GM12878 (cell line): ENCODE data around the gene MCOLN1. TPM values are rescaled to one million over a fixed set of nuclear protein-coding genes. Genes with fewer than 3 reads are reported as not detected.
A peak's percentile ranks its signal among the peaks of the same experiment; 100 is the strongest.
"Not testable (repeated sequence)": the region's sequence is repeated elsewhere in the genome, so short reads cannot be mapped to it uniquely, and the experiment has no call there.

Source experiments
- ATAC-seq: fragments of 200-7000 bp; cut with Tn5 transposase; 3 replicates; pipeline ENCODE4 v1.9.1; 2020; ENCODE audit warnings: mild to moderate bottlenecking, moderate library complexity
- BruUV-seq: library from RNA; stranded (reverse); fragments of 400-500 nt; replicated peaks from 2 replicates; lab custom pipeline; 2021; lab: Mats Ljungman, UMichigan
- CTCF ChIA-PET: fragments of 300-600 bp; sonication (Branson Sonifier 250); formaldehyde crosslinking; extraction: SDS; loops from one replicate; lab custom pipeline; 2021; ENCODE audit warnings: inconsistent platforms; lab: Yijun Ruan, JAX
- POLR2A ChIA-PET: fragments of 350-600 bp; formaldehyde crosslinking; extraction: SDS; loops from one replicate; lab custom pipeline; 2021; ENCODE audit warnings: inconsistent platforms; lab: Charles Lee
- RAD21 ChIA-PET: fragments of 300-600 bp; sonication (Branson Sonifier 250); formaldehyde crosslinking; loops from one replicate; lab custom pipeline; 2023; ENCODE audit warnings: antibody characterized with exemption; ENCODE audit not compliant: unreplicated experiment; lab: Charles Lee
- SMC1A ChIA-PET: fragments of 300-600 bp; sonication (Branson Sonifier 250); formaldehyde crosslinking; loops from one replicate; lab custom pipeline; 2023; ENCODE audit not compliant: unreplicated experiment, uncharacterized antibody; lab: Charles Lee
- DNase-seq: peaks from one replicate; pipeline ENCODE4 v3.0.0-alpha.2; 2011; ENCODE audit warnings: low read depth, low spot score
- FAIRE-seq: peaks from 3 replicates; lab custom pipeline; 2011; peaks lifted over from hg19 to GRCh38; lab: Jason Lieb, UNC
- H2AFZ ChIP-seq: 2 replicates; pipeline ENCODE4 v1.6.0; 2011; ENCODE audit warnings: low read depth, low read length, control low read depth; ENCODE audit not compliant: control insufficient read depth
- H3K27ac ChIP-seq: 2 replicates; pipeline ENCODE4 v1.5.1; 2011; ENCODE audit warnings: control low read depth; ENCODE audit not compliant: control insufficient read depth, insufficient read depth
- H3K27me3 ChIP-seq, 2 experiments: replicated peaks in 1 of 2; 2 replicates each; pipeline versions ENCODE4 v1.6.0 to v1.6.1; 2011; ENCODE audit warnings: low read length in 1 of 2; ENCODE audit not compliant: control insufficient read depth in 2 of 2, insufficient read depth in 2 of 2
- H3K36me3 ChIP-seq, 2 experiments: 2 replicates each; pipeline ENCODE4 v1.5.1; 2011; ENCODE audit warnings: low read length in 1 of 2; ENCODE audit not compliant: control insufficient read depth in 2 of 2, insufficient read depth in 2 of 2
- H3K4me1 ChIP-seq: 2 replicates; pipeline ENCODE4 v1.6.1; 2011; ENCODE audit warnings: mild to moderate bottlenecking, low read length, moderate library complexity, mixed read lengths; ENCODE audit not compliant: control insufficient read depth, insufficient read depth
- H3K4me2 ChIP-seq: 2 replicates; pipeline ENCODE4 v1.6.0; 2011; ENCODE audit warnings: control low read depth; ENCODE audit not compliant: control insufficient read depth, insufficient read depth
- H3K4me3 ChIP-seq: fragments of 200-600 bp; sonication (generic); 2 replicates; pipeline ENCODE4 v1.5.1; 2016
- H3K79me2 ChIP-seq: 2 replicates; pipeline ENCODE4 v1.6.0; 2011; ENCODE audit warnings: low read length; ENCODE audit not compliant: control insufficient read depth, insufficient read depth
- H3K9ac ChIP-seq: 2 replicates; pipeline ENCODE4 v1.8.0; 2011; ENCODE audit warnings: low read length, control low read depth, mixed read lengths; ENCODE audit not compliant: control insufficient read depth, insufficient read depth
- H3K9me3 ChIP-seq: replicated peaks from 3 replicates; pipeline ENCODE4 v1.5.1; 2011; ENCODE audit warnings: mild to moderate bottlenecking, low read length; ENCODE audit not compliant: control insufficient read depth, insufficient read depth
- H4K20me1 ChIP-seq: 2 replicates; pipeline ENCODE4 v1.6.0; 2011; ENCODE audit not compliant: control insufficient read depth, insufficient read depth
- GATAD2B ChIP-seq: fragments of 450-650 bp; conservative IDR thresholded peaks from 2 replicates; pipeline ENCODE4 v1.6.1; 2017; ENCODE audit warnings: low read depth, mild to moderate bottlenecking, moderate library complexity
- PBX3 ChIP-seq: IDR thresholded peaks from 2 replicates; pipeline ENCODE4 v1.6.1; 2011; ENCODE audit warnings: mild to moderate bottlenecking, low read depth, low read length, moderate library complexity; ENCODE audit not compliant: insufficient replicate concordance
- RAD51 ChIP-seq: fragments of 450-650 bp; IDR thresholded peaks from 2 replicates; pipeline ENCODE4 v1.6.1; 2016; ENCODE audit warnings: moderate library complexity, mild to moderate bottlenecking, inconsistent platforms
- RFX5 ChIP-seq: IDR thresholded peaks from 2 replicates; pipeline ENCODE4 v1.6.1; 2011; ENCODE audit warnings: low read depth, low read length, improper control_type of control experiment
- USF1 ChIP-seq: IDR thresholded peaks from 2 replicates; pipeline ENCODE4 v1.6.1; 2011; ENCODE audit warnings: borderline replicate concordance, low read depth, mild to moderate bottlenecking, moderate library complexity, mixed read lengths, low read length; ENCODE audit not compliant: insufficient read depth; ENCODE audit errors: extremely low read length
- USF2 ChIP-seq: IDR thresholded peaks from 2 replicates; pipeline ENCODE4 v1.6.1; 2011; ENCODE audit warnings: low read depth, low read length, improper control_type of control experiment, borderline replicate concordance
- WGBS: methylation state at CpG from one replicate; pipeline ENCODE4 v1.1.6; 2016; ENCODE audit warnings: low lambda C conversion rate; ENCODE audit not compliant: insufficient replicate concordance, insufficient coverage; ENCODE audit errors: missing lambda C conversion rate; 5-methylcytosine and 5-hydroxymethylcytosine counted together
- in situ Hi-C: fragments of 300-500 bp; cut with MboI; formaldehyde crosslinking; loops from 9 replicates; pipeline ENCODE4 v1.14.3; 2018; ENCODE audit warnings: mixed read lengths
- intact Hi-C: fragments of 100-400 bp; cut with micrococcal nuclease; formaldehyde crosslinking; loops from one replicate; pipeline ENCODE4 v1.14.2; 2022; ENCODE audit not compliant: unreplicated experiment
- polyA plus RNA-seq, 11 experiments: library from polyadenylated mRNA; depleted of rRNA in 4 of 11; unstranded in 6 of 11; stranded (reverse) in 5 of 11; fragments of >200 nt; fragmentation: Nextera tagmentation in 4 of 11; fragmentation: Illumina TruSeq in 1 of 11; extraction: Ambion mirVana in 4 of 11; extraction: Trizol in 1 of 11; gene quantifications; 1 replicate in 1 of 11; 2 replicates in 10 of 11; pipeline versions ENCODE4 v1.2.1 to v1.2.3, GENCODE V29; 2011 to 2016; ENCODE audit warnings: inconsistent platforms in 2 of 11, missing spikeins in 2 of 11, low read depth in 1 of 11
- total RNA-seq, 4 experiments: library from RNA; depleted of rRNA in 3 of 4; stranded (reverse); fragments of >200 nt in 3 of 4; fragmentation: Illumina TruSeq in 1 of 4; extraction: Trizol in 1 of 4; gene quantifications; 2 replicates each; pipeline versions ENCODE4 v1.2.1 to v1.2.3, GENCODE V29; 2013 to 2021
- TF ChIP-seq, protein P1 (sequence below): IDR thresholded peaks from 2 replicates; pipeline ENCODE4 v1.6.1; 2011; ENCODE audit warnings: borderline replicate concordance, low read depth, mild to moderate bottlenecking, moderate library complexity, low read length; ENCODE audit not compliant: insufficient read depth, poor library complexity, severe bottlenecking

The MCOLN1 gene
- total and polyA plus RNA-seq, 10 of the 15 experiments (the other 5 are each of a cell fraction or from before 2014, with no cell fraction given) = 0.42 to 15.6 (median 4.9) TPM

DNA sequence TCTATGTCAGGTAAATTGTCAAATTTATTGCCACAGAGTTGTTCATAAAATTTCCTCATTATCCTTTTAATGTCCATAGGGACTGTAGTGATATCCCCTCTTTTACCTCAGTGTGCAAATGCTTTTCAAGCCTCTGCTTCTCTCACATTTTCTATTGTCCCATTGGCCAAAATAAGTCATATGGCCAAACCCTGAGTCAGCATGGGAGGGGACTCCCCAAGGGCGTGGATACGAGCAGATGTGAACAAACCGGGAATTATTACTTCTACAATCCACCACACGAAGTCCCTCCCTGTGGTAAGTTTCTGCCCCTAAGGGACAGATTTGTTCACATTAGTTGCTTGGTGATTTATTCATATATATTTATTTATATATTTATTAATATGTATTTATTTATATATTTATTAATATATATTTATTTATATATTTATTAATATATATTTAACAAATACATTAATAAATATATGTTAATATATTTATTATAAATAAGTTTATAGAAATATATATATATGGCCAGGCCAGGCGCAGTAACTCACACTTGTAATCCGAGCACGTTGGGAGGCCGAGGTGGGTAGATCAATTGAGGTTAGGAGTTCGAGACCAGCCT lies 53.1 kb downstream of the MCOLN1 start:
- no peak overlapping the region for H2AFZ ChIP-seq
- DNase-seq (no peak), ATAC-seq (peak; percentile 71), FAIRE-seq (no peak)
- no peaks in the 10 kb centered on the region for H3K36me3 ChIP-seq
- no peak overlapping the region for H3K27ac ChIP-seq
- ChIA-PET SMC1A (no interaction called here), POLR2A (no interaction called here), RAD21 (no interaction called here), CTCF (interaction anchor here (1.3 kb wide), 1 partner anchor 22 kb away, joined by 3 read pairs; no protein-coding TSS in a partner anchor)
- no peak overlapping the region for H3K4me3 ChIP-seq
- TF ChIP-seq GATAD2B = no peak
- TF ChIP-seq USF1 = peak; percentile 10
- TF ChIP-seq USF2 = peak; percentile 19; the same call in 1 of the 2 replicates
- no peak for TF ChIP-seq RFX5
- peak; percentile 40; the same call in 1 of the 2 replicates for TF ChIP-seq RAD51
- TF ChIP-seq, protein P1, sequence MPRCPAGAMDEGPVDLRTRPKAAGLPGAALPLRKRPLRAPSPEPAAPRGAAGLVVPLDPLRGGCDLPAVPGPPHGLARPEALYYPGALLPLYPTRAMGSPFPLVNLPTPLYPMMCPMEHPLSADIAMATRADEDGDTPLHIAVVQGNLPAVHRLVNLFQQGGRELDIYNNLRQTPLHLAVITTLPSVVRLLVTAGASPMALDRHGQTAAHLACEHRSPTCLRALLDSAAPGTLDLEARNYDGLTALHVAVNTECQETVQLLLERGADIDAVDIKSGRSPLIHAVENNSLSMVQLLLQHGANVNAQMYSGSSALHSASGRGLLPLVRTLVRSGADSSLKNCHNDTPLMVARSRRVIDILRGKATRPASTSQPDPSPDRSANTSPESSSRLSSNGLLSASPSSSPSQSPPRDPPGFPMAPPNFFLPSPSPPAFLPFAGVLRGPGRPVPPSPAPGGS = peak; percentile 51
- TF ChIP-seq PBX3 = peak; percentile 26
- WGBS = 45% methylated on average over 9 of the region's 9 CpGs
- no peaks in the 10 kb centered on the region for H3K9me3 ChIP-seq
- no peaks in the 10 kb centered on the region for H4K20me1 ChIP-seq
- intact Hi-C loops = no loop called here
- no peak overlapping the region for H3K4me2 ChIP-seq
- H3K27me3 ChIP-seq = no peaks in the 10 kb centered on the region
- in situ Hi-C loops = no loop called here
- BruUV-seq = no TSS peak
- H3K4me1 ChIP-seq = no peaks in the 10 kb centered on the region
- H3K9ac ChIP-seq = no peak overlapping the region
- H3K79me2 ChIP-seq = no peaks in the 10 kb centered on the region

DNA sequence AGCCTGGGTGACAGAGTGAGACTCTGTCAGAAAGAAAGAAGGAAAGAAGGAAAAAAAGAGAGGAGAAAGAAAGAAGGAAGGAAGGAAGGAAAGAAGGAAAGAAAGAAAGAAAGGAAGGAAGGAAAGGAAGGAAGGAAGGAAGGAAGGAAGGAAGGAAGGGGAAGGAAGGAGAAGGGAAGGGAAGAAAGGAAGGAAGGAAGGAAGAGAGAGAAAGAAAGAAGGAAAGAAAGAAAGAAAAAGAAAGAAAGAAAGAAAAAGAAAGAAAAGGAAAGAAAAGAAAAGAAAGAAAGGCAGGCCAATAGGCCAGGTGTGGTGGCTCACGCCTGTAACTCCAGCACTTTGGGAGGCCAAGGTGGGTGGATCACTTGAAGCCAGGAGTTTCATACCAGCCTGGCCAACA lies 55.0 kb downstream of the MCOLN1 start:
- RAD21 ChIA-PET = interaction anchor here (0.5 to 1.4 kb wide), 2 partner anchors 9 to 179 kb away, joined by 3 read pairs; no protein-coding TSS in a partner anchor
- H3K4me1 ChIP-seq, H3K4me3 ChIP-seq, H3K9ac ChIP-seq, DNase-seq, H3K27me3 ChIP-seq, in situ Hi-C loops, H3K4me2 ChIP-seq, H3K79me2 ChIP-seq, ATAC-seq, H3K36me3 ChIP-seq, H3K27ac ChIP-seq, intact Hi-C loops, H2AFZ ChIP-seq, H3K9me3 ChIP-seq, H4K20me1 ChIP-seq, FAIRE-seq, BruUV-seq: not testable (repeated sequence)
- POLR2A ChIA-PET = interaction anchor here (0.7 kb wide), 1 partner anchor 289 kb away, joined by 3 read pairs; no protein-coding TSS in a partner anchor
- 39% methylated on average over 1 of the region's 1 CpG for WGBS
- CTCF ChIA-PET = interaction anchor here (1.3 kb wide), 1 partner anchor 9 kb away, joined by 11 read pairs; no protein-coding TSS in a partner anchor
- SMC1A ChIA-PET = interaction anchor here (1.0 kb wide), 1 partner anchor 305 kb away, joined by 3 read pairs; no protein-coding TSS in a partner anchor
